Head of caudate nucleus (tissue), 42 donors: ENCODE results near the gene SMIM45.

Source experiments
- DNase-seq, 42 donors: peaks; one replicate each; pipeline versions ENCODE4 v3.0.0 to v3.0.0-alpha.2; 2020 to 2021; ENCODE audit warnings: mixed read lengths in 7 of 42
- intact Hi-C: fragments of 100-400 bp; cut with DNase I; formaldehyde crosslinking; loops from one replicate; pipeline ENCODE4 v1.15.0; 2022

The SMIM45 gene

GRCh38 chr22:41951898-41952474, at the start of gene SMIM45:
SMIM45 (plus strand) TSS chr22:41952150.
- intact Hi-C loops: no loop called here
- DNase-seq: peak; percentile 74 to 99 (median 92)

DNA sequence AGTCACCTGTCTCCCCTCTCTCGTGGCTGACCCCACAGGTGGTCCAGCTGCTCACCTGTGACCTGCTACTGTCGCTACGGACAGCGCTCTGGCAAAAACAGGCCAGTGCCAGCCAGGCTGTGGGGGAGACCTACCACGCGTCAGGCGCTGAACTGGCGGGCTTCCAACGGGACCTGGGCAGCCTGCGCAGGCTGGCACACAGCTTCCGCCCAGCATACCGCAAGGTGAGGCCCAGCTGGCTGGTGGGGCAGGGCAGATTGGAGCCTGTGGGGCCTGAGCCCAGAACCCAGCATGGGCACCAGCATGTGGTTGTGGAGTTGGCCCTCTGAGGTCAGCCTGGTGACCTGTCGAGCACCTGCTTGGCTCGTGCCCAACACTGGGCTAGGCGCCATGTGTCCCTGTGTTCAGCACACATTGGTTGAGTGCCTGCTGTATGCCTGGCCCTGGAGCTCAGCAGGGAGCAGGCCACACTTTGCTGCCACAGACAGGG, 49.0 kb upstream of the SMIM45 start:
- intact Hi-C loops: no loop called here
- DNase-seq: no peak

DNA sequence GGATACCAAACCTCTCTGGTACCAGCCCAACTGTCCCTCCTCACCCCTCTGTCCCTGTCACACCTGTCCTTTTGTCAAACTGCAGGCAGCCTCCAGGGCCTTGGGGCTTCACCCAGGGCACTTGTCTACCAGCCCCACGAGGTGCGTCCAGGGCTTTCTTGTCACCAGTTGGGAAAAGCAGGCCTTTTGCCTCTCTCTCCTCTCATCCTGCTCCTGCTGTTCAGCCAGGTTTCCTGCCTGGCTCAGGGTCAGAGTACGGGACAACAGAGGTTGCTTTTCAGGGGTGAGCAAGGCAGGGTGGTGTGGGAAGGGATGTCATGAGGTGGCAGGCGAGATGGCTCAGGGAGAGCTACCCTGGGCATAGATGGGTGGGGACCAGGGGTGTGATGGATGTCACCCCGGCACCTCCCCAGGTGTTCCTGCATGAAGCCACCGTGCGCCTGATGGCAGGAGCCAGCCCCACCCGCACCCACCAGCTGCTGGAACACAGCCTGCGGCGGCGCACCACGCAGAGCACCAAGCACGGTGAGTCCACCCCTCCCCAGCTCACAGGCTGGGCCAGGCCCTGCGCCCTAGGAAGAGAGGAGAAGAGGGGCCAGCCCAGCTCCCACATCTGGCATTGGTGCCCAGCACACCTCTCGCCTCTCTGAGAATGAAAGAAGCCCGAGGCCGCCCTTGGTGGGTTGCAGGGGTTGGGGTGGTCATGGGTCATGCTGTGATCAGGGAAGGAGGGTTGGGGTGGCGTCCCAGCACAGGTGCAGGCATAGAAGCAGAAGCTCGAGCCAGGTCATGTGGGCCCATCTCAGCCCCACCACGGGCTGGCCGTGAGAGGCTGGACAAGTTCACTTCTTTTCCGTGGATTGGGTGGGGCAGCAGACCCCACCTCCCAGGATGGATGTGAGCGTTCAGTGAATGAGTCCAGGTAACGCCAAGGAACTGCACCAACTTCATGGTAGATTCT, 47.2 kb upstream of the SMIM45 start:
- DNase-seq: no peak
- intact Hi-C loops: no loop called here

- DNase-seq: no peak
- intact Hi-C loops: no loop called here
Observed at GRCh38 chr22:41905411-41906202, 46.3 kb upstream of the SMIM45 start.

GRCh38 chr22:41906822-41907221, 45.1 kb upstream of the SMIM45 start:
- intact Hi-C loops: no loop called here
- no peak for DNase-seq

DNA sequence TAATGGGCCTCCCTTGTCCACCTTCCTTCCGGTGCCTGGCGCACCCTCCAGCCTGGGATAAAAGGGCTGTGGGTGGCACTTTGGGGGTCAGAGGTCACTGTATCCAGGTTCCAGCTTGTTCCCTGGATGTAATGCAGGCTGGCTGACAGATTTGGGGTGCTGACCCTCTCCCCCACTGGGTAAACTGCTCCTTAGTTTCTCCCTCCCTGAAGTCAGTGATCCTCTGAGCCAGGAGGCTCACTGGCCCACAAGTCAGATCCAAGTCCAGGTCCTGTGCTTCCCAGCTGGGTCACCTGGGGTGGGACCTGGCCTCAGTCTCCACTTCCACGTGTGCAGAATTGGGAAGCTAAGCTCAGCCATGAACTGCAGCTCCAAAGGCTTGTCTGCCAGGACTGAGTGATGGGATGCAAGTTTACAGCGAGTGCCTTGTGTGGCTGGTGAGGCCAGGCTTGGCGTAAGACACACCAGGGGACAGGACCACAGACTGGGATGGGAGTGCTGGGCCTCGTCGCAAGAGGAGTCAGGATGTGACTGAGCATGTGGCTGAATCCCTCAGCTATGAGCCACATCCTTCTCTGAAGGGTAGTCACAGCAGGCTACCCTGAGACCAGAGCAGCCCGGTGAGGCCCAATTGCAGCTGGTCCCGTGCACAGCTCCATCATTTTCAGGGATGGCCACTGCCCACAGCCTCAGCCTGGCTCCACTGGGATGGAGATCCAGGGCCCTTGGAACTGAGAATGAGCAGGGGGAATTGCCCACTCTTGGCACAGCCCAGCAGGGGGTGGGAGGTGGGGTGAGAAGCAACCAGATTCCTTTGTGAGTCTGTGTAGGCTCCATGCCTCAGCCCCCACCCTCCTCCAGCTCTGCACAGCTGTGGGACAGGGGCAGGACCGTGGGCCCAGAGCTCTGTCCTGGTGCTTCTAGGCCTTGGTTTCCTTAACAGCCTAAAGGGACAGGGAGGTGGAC, 44.2 kb upstream of the SMIM45 start:
- no peak for DNase-seq
- intact Hi-C loops: no loop called here

GRCh38 chr22:41908411-41909309, 43.3 kb upstream of the SMIM45 start:
- peak in 2 of 42 donors; percentile 36 to 54 for DNase-seq
- intact Hi-C loops: no loop called here

GRCh38 chr22:41909310-41910049, 42.5 kb upstream of the SMIM45 start:
- DNase-seq: peak in 12 of 42 donors; percentile 11 to 64 (median 29)

GRCh38 chr22:41910050-41911000, 41.6 kb upstream of the SMIM45 start:
- intact Hi-C loops: no loop called here
- DNase-seq: peak in 41 of 42 donors; percentile 29 to 86 (median 67)

More at GRCh38 chr22:41909310-41910049, 42.5 kb upstream of the SMIM45 start:
- intact Hi-C loops: no loop called here

- no peak for DNase-seq
- intact Hi-C loops: no loop called here
Observed at GRCh38 chr22:41911001-41911611, 40.8 kb upstream of the SMIM45 start.

DNA sequence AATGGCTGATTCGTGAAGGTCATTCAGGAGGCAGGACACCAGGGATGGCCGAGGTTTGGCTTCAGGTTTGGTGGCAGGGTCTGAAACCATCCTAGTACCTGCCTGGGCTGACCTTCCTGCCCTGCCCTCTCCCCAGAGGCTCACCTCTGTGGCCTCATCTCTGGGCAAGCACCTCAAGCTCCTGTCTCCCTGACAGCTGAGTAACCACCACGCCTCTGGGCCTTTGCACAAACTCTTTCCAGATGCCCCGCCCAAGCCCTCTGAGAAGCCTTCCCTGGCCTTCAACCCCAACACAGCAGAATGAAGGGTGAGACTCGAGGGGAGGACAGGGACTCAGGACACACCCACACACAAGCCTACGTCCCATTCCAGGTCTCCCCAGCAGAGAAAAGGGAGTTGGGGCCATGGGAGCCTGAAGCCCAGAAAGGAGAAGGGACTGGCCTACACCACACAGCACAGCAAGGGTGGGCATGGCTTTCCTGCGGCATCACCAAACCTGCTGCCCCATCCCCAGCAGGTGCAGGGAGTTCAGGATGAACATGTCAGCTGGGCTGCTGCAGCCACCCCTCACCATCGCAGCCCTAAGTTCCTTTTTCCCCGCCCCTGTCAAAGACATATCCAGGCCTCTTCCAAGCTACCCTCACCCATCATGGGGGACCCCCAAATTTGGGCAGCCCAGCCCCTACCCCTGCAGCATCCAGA, 39.5 kb upstream of the SMIM45 start:
- DNase-seq: no peak
- intact Hi-C loops: no loop called here

- DNase-seq: no peak
- intact Hi-C loops: no loop called here
Observed at GRCh38 chr22:41913040-41913719, 38.8 kb upstream of the SMIM45 start.

- intact Hi-C loops: no loop called here
- DNase-seq: no peak
Observed at GRCh38 chr22:41913842-41914534, 38.0 kb upstream of the SMIM45 start.
